ENCODE data around the gene FAM219A.
"Not testable (repeated sequence)": the region's sequence is repeated elsewhere in the genome, so short reads cannot be mapped to it uniquely, and the experiment has no call there.

DNA sequence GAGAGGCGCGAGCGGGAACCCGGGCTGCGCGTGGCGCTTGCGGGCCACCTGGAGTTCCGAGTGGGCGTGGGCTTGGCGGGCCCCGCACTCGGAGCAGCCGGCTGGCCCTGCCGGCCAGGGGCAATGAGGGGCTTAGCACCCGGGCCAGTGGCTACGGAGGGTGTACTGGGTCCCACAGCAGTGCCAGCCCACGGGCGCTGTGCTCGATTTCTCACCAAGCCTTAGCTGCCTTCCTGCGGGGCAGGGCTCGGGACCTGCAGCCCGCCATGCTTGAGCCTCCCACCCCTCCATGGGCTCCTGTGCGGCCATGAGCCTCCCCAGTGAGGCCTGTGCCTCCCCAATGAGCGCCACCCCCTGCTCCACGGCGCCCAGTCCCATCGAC, 20.5 kb downstream of the FAM219A start:
- TF ChIP-seq, protein P1, sequence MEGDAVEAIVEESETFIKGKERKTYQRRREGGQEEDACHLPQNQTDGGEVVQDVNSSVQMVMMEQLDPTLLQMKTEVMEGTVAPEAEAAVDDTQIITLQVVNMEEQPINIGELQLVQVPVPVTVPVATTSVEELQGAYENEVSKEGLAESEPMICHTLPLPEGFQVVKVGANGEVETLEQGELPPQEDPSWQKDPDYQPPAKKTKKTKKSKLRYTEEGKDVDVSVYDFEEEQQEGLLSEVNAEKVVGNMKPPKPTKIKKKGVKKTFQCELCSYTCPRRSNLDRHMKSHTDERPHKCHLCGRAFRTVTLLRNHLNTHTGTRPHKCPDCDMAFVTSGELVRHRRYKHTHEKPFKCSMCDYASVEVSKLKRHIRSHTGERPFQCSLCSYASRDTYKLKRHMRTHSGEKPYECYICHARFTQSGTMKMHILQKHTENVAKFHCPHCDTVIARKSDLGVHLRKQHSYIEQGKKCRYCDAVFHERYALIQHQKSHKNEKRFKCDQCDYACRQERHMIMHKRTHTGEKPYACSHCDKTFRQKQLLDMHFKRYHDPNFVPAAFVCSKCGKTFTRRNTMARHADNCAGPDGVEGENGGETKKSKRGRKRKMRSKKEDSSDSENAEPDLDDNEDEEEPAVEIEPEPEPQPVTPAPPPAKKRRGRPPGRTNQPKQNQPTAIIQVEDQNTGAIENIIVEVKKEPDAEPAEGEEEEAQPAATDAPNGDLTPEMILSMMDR (conservative IDR thresholded peaks at IDR 0.05; ENCODE audit: low read depth, low read length) = not testable (repeated sequence)
- TF ChIP-seq EZH2 (IDR thresholded peaks at IDR 0.05; ENCODE audit: borderline replicate concordance, low read depth, low read length, poor library complexity, severe bottlenecking) = not testable (repeated sequence)
